ENCODE data around the gene PHACTR1.
"Not testable (repeated sequence)": the region's sequence is repeated elsewhere in the genome, so short reads cannot be mapped to it uniquely, and the experiment has no call there.

Gene PHACTR1

GRCh38 chr6:12717356-12717755, 789 bp downstream of the PHACTR1 start:
- DNase-seq (ENCODE audit: low read depth), result no peak
- no peak overlapping the region for H3K4me3 ChIP-seq (ENCODE audit: control insufficient read depth, low read depth, low read length)
- TF ChIP-seq CTCF (IDR thresholded peaks at IDR 0.05; ENCODE audit: control insufficient read depth, insufficient read depth, low read depth, low read length, missing control alignments), result no peak

GRCh38 chr6:12718015-12718414, 1.4 kb downstream of the PHACTR1 start:
- no peak for DNase-seq (ENCODE audit: low read depth)

GRCh38 chr6:12719017-12719416, 2.5 kb downstream of the PHACTR1 start:
- H3K4me3 ChIP-seq (ENCODE audit: control insufficient read depth, low read depth, low read length), result no peak overlapping the region
- DNase-seq (ENCODE audit: low read depth), result no peak
- no peak for TF ChIP-seq CTCF (IDR thresholded peaks at IDR 0.05; ENCODE audit: control insufficient read depth, insufficient read depth, low read depth, low read length, missing control alignments)

More at GRCh38 chr6:12718015-12718414, 1.4 kb downstream of the PHACTR1 start:
- TF ChIP-seq CTCF (IDR thresholded peaks at IDR 0.05; ENCODE audit: control insufficient read depth, insufficient read depth, low read depth, low read length, missing control alignments), result no peak
- H3K4me3 ChIP-seq (ENCODE audit: control insufficient read depth, low read depth, low read length), result no peak overlapping the region

GRCh38 chr6:12720310-12720709, 3.7 kb downstream of the PHACTR1 start:
- TF ChIP-seq CTCF (IDR thresholded peaks at IDR 0.05; ENCODE audit: control insufficient read depth, insufficient read depth, low read depth, low read length, missing control alignments), result no peak
- no peak overlapping the region for H3K4me3 ChIP-seq (ENCODE audit: control insufficient read depth, low read depth, low read length)
- no peak for DNase-seq (ENCODE audit: low read depth)

- TF ChIP-seq CTCF (IDR thresholded peaks at IDR 0.05; ENCODE audit: control insufficient read depth, insufficient read depth, low read depth, low read length, missing control alignments), result no peak
- H3K4me3 ChIP-seq (ENCODE audit: control insufficient read depth, low read depth, low read length), result no peak overlapping the region
- no peak for DNase-seq (ENCODE audit: low read depth)
Observed at GRCh38 chr6:12725263-12725662, 8.7 kb downstream of the PHACTR1 start.

GRCh38 chr6:12729467-12729866, 12.9 kb downstream of the PHACTR1 start:
- H3K4me3 ChIP-seq (ENCODE audit: control insufficient read depth, low read depth, low read length), result no peak overlapping the region
- no peak for DNase-seq (ENCODE audit: low read depth)
- no peak for TF ChIP-seq CTCF (IDR thresholded peaks at IDR 0.05; ENCODE audit: control insufficient read depth, insufficient read depth, low read depth, low read length, missing control alignments)

GRCh38 chr6:12730809-12731208, 14.2 kb downstream of the PHACTR1 start:
- H3K4me3 ChIP-seq (ENCODE audit: control insufficient read depth, low read depth, low read length); DNase-seq (ENCODE audit: low read depth): not testable (repeated sequence)

Data from AG09309 (cell line).